Measurements from ENCODE around the gene SAE1. TPM values are rescaled to one million over a fixed set of nuclear protein-coding genes. Genes with fewer than 3 reads are reported as not detected.
A peak's percentile ranks its signal among the peaks of the same experiment; 100 is the strongest.

SAE1 gene
- total RNA-seq, 3 donors from 2014 or later, result 44.6 to 61.4 (median 55.7) TPM

DNA sequence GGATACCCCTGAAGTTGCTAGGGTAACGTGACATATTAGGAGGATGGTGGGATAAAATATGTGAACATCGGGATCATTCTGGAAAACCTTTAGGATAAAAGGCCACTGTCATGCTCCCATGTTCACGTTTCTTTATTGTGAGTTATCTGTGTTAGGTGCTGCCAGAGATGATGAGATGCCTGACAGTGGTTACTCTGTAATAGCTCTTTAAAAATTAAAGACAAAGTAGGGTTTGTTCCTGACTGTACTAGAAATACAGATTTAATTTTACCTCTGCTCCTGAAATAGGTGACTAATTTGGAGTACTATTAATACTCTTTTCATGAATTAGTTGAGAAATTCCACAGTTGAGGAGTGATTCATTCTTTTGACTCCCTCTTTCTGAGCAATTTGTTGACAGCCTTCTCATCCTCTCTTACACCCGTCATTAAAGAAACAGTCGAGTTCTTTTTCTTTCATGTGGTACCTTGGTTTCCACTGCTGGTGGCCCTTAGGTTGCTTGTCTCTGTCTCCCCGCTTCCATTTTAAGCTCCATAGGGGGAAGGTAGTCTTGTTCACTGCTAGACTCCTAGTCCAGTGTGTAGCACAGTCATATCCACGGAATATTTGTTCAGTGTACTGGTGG lies 28.4 kb downstream of the SAE1 start:
- H3K4me3 ChIP-seq, result peak overlapping the region in 1 of 3 donors; percentile 47
- no peaks in the 10 kb centered on the region for H3K36me3 ChIP-seq
- intact Hi-C loops (cut with DNase I; ENCODE audit: low total_unique reads), result no loop called here
- no peak for DNase-seq (ENCODE audit: low spot score in 2 of 2)
- H3K27me3 ChIP-seq, result no peaks in the 10 kb centered on the region
- no peak for TF ChIP-seq POLR2AphosphoS5 (IDR thresholded peaks at IDR 0.05)
- TF ChIP-seq, protein P1, sequence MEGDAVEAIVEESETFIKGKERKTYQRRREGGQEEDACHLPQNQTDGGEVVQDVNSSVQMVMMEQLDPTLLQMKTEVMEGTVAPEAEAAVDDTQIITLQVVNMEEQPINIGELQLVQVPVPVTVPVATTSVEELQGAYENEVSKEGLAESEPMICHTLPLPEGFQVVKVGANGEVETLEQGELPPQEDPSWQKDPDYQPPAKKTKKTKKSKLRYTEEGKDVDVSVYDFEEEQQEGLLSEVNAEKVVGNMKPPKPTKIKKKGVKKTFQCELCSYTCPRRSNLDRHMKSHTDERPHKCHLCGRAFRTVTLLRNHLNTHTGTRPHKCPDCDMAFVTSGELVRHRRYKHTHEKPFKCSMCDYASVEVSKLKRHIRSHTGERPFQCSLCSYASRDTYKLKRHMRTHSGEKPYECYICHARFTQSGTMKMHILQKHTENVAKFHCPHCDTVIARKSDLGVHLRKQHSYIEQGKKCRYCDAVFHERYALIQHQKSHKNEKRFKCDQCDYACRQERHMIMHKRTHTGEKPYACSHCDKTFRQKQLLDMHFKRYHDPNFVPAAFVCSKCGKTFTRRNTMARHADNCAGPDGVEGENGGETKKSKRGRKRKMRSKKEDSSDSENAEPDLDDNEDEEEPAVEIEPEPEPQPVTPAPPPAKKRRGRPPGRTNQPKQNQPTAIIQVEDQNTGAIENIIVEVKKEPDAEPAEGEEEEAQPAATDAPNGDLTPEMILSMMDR (IDR thresholded peaks at IDR 0.05), result no peak
- no peak for TF ChIP-seq POLR2A (IDR thresholded peaks at IDR 0.05)
- H3K4me1 ChIP-seq, result peaks cover 11 to 21% of the 10 kb centered on the region in 2 donors
- no peaks in the 10 kb centered on the region for H3K9me3 ChIP-seq
- H3K27ac ChIP-seq, result peak overlapping the region; percentile 89 to 93

DNA sequence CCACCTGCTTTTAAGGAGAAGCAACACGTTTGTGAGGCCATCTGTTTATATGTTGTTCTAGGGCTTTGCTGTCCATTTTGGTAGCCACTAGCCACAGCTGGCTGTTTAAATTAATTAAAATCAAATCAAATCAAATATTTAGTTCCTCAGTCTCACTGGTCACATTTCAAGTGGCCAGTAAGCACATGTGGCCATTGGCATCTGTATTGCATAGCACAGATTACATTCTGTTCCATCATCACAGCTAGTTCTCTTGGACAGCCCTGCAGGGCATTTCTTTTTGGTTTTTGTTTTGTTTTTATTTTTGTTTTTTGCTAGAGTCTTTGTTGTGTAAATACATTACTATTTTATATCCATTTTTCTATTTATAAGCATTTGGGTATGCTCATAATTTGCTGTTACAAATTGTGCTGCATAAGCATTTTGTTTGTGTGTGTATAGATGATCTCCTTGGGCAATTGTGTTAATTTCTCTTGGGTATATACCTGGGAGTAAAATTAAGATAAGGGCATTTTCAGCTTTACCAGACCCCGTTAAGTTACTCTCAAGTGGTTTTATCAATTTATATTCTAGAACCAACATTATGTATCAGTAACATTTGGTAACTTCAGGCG lies 31.3 kb downstream of the SAE1 start:
- Histone ChIP-seq H3K27me3 (no peaks in the 10 kb centered on the region), H3K9me3 (no peaks in the 10 kb centered on the region), H3K4me3 (no peak overlapping the region), H3K27ac (no peak overlapping the region), H3K4me1 (peaks cover 11 to 21% of the 10 kb centered on the region in 2 donors), H3K36me3 (no peaks in the 10 kb centered on the region)
- intact Hi-C loops (cut with DNase I; ENCODE audit: low total_unique reads), result no loop called here
- DNase-seq (ENCODE audit: low spot score in 2 of 2), result no peak
- TF ChIP-seq, protein P1 (IDR thresholded peaks at IDR 0.05), result no peak
- TF ChIP-seq POLR2AphosphoS5 (IDR thresholded peaks at IDR 0.05), result no peak
- TF ChIP-seq POLR2A (IDR thresholded peaks at IDR 0.05), result no peak

- no peaks in the 10 kb centered on the region for H3K27me3 ChIP-seq
- H3K9me3 ChIP-seq, result no peaks in the 10 kb centered on the region
- intact Hi-C loops (cut with DNase I; ENCODE audit: low total_unique reads), result no loop called here
- no peak overlapping the region for H3K4me3 ChIP-seq
- H3K27ac ChIP-seq, result no peak overlapping the region
- H3K4me1 ChIP-seq, result no peaks in the 10 kb centered on the region
- TF ChIP-seq POLR2AphosphoS5 (IDR thresholded peaks at IDR 0.05) (no peak), POLR2A (IDR thresholded peaks at IDR 0.05) (no peak)
- TF ChIP-seq, protein P1 (IDR thresholded peaks at IDR 0.05), result no peak
- no peaks in the 10 kb centered on the region for H3K36me3 ChIP-seq
- no peak for DNase-seq (ENCODE audit: low spot score in 2 of 2)
These were observed 37.4 kb downstream of the SAE1 start for GRCh38 chr19:47168065-47168464.

DNA sequence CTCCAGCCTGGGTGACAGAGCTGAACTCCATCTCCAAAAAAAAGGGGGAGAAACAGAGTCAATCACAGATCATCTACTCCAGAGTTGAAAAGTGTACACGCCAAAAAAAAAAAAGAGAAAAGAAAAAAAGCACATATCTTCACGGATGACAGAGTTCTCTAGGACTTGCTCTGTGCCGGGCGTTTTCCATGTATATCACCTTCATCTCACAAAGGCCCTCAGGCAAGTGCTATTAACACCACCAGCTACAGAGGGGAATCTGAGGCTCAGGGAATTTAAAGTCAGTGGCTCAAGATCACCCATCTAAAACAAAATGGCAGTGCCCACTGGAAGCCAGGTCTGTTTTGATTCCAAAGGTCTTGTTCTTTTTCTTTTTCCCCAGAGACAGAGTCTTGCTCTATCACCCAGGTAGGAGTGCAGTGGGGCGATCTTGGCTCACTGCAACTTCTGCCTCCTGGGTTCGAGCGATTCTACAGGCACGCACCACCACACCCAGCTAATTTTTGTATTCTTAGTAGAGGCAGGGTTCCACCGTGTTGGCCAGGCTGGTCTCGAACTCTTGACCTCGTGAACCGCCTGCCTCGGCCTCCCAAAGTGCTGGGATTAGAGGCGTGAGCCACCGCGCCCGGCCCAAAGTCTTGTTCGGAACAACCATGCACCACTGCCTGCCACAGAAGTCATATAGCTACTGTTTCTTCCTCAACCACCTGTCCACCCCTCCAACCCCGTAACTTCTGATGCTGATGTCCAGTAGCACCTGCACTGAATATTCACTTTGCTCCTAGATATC lies 42.2 kb downstream of the SAE1 start:
- TF ChIP-seq POLR2A (IDR thresholded peaks at IDR 0.05) (no peak), POLR2AphosphoS5 (IDR thresholded peaks at IDR 0.05) (no peak)
- TF ChIP-seq, protein P1 (IDR thresholded peaks at IDR 0.05), result no peak
- no peaks in the 10 kb centered on the region for H3K4me1 ChIP-seq
- H3K9me3 ChIP-seq, result no peaks in the 10 kb centered on the region
- H3K27me3 ChIP-seq, result no peaks in the 10 kb centered on the region
- H3K36me3 ChIP-seq, result no peaks in the 10 kb centered on the region
- DNase-seq (ENCODE audit: low spot score in 2 of 2), result no peak
- H3K27ac ChIP-seq, result no peak overlapping the region
- H3K4me3 ChIP-seq, result no peak overlapping the region
- intact Hi-C loops (cut with DNase I; ENCODE audit: low total_unique reads), result no loop called here

Data from breast epithelium (tissue), 4 donors.